Stimulated activated naive CD8-positive, alpha-beta T cell treated with anti-CD3 and anti-CD28 coated beads, Interleukin-15, Interleukin-2, amounts not matched to agents 100 U/mL and 50 U/mL, for 24 hours (primary cell): ENCODE measurements around the gene TCIRG1.
"Not testable (repeated sequence)": the region's sequence is repeated elsewhere in the genome, so short reads cannot be mapped to it uniquely, and the experiment has no call there.

Experiments
- ATAC-seq: fragments of 150-1000 bp; cut with Tn5 transposase; one replicate; pipeline ENCODE4 v1.10.0; 2021
- DNase-seq: peaks from one replicate; pipeline ENCODE4 v3.0.0; 2021

TCIRG1 gene, protein sequence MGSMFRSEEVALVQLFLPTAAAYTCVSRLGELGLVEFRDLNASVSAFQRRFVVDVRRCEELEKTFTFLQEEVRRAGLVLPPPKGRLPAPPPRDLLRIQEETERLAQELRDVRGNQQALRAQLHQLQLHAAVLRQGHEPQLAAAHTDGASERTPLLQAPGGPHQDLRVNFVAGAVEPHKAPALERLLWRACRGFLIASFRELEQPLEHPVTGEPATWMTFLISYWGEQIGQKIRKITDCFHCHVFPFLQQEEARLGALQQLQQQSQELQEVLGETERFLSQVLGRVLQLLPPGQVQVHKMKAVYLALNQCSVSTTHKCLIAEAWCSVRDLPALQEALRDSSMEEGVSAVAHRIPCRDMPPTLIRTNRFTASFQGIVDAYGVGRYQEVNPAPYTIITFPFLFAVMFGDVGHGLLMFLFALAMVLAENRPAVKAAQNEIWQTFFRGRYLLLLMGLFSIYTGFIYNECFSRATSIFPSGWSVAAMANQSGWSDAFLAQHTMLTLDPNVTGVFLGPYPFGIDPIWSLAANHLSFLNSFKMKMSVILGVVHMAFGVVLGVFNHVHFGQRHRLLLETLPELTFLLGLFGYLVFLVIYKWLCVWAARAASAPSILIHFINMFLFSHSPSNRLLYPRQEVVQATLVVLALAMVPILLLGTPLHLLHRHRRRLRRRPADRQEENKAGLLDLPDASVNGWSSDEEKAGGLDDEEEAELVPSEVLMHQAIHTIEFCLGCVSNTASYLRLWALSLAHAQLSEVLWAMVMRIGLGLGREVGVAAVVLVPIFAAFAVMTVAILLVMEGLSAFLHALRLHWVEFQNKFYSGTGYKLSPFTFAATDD

DNA sequence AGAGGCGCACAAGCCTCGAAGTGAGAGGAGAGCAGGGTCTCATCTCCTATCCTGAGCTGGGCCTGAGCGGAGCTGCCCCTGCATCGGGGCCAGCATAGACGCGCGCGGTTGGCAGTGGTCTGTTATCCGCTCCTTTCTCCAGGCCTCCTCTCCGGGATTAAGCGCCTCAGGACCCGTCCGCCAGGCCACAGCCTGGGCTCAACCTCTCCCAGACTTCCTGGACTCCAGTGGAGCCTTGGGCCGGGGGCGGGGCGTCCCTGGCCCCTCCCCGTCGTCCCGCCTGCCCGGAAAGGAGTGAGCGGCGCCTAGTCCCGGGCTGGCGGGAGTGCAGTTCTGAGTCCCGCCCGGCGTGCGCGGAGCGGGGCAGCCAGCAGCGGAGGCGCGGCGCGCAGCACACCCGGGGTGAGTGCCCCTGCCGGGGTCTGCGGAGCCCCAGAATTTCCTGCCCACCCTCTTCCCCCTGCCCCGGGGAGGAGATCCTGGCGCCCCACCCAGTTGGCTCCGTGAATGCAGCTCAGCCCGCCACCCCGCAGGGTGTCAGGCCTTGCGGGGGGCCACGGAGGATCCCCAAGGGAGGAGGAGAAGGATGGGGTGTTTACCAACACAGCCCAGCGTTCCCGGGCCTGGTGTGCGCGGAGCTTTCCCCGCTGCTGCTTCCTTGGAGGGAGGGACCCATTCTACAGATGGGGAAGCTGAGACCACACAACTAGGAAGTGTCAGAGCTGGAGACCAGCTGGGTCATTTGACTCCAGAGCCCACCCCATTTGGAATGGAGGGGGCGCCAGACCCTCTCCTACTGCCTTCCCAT, at the start of gene TCIRG1:
Gene TCIRG1, plus strand, starts transcription at position 308 of the 808 bp plus-strand sequence. CDS start 2,247 bp downstream, outside the sequence.
- ATAC-seq (peak; percentile 61), DNase-seq (peak; percentile 77)

DNA sequence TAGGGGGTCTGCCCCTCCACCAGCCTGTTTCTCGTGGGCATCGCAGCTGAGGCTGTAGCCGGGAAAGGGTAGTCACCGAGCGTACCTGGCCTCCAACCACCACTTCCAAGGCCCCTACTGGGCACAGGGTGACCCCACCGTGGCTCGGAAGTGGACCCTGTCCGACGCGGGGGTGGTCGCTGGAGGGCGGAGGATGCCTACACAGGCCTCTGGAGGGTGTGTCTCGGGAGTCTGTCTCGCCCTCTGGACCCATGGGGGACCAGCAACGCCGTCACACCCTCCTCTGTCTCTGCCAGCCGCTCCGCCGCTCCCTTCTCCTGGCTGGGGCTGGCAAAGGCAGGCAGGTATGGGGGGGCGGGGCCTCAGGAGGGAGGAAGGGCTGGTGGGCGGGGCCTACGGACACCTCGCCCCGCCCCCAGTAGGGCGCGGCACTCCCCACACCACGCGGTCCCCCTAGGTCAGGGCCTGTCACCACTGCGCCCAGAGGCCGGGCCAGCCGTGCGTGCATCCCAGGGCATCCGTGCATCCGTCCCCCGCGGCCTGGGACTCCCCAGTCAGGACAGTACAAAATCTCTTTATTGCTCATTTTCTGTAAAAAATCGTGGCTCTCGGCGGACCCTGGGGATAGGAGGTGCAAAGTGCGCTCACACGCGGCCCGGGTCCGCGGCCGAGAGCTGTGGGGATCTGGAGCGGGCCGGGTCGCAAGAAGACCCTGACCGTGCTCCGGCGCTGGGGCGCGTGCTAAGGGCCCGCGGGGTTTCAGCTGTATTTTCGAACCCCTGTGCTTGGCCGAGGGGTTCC, 48.1 kb upstream of the TCIRG1 start:
- DNase-seq, ATAC-seq: not testable (repeated sequence)

DNA sequence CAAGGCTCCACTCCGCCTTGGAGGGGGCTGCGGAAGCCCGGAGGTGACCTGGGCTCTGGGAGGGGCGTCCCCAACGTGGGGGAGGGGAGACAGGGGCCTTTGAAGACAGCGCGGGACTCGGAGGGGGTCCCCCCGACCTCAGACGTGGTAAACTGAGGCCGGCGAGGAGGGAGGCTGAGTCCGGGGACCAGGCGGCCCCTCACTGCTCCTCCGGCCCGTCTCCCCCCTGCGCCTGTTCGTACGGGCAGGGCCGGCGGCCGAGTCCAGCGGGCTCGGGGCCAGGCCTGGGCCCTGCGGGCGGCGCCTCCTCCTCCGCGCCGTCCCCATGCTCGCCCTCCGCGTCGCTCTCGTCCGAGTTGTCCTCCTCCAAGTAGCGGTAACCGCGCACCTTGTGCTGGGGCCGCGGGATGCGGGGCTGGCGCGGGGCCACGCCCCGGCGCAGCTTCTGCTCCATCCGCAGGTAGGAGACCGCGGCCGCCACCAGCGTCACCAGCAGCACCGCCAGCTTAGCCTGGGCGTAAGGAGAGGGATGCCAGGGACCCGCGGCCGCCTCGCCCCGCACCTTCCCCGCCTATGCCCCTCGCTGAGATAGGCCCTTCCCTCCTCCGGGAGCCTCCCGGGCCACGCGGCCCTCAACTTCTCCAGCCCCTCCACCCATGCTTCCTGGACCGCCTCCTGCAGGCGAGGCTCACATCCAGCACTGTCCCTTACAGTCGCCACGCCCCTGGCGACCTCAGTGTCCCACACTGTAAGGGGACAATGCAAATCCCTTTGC, 47.3 kb upstream of the TCIRG1 start:
- ATAC-seq, result not testable (repeated sequence)

DNA sequence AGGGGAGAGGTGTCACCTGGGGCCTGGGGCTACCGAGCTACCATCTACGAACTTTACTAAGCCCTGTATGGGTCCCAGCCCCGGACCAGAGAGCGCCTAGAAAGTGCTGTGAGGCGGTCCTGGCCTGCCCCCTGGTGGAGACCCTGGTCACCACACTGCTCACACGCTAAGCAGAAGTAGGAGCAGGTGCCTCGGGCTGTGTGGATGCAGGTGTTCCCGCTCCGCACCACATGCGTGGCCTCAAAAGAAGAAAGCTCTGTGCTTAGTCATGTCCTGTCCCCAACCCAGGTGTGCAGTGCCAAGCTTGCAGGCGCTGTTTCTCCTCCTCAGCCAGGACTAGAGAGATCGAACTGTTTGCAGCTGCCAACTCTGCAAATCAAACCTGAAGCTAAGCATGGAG, 45.0 kb upstream of the TCIRG1 start:
- ATAC-seq, result not testable (repeated sequence)
- peak; percentile 30 for DNase-seq

More for the DNA sequence above, 47.3 kb upstream of the TCIRG1 start:
- DNase-seq, result not testable (repeated sequence)

DNA sequence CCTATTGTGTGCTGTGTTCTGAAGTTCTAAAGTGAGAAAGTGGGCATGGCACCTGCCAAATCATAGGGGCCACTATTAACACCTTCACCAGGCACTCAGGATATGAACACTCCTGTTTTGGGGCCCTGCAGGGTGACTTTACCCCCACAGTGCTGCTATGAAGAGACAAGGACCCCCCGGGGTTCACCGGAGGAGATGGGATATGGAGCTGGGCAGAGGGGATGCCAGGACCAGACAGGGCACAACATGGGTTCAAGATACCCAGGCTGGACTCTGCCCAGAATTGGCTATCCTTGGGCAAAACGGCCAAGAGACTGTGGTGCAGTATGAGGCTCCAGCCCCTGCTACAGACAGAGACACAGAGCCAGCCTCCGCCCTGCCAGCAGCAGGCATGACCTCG, 44.4 kb upstream of the TCIRG1 start:
- ATAC-seq, result not testable (repeated sequence)

DNA sequence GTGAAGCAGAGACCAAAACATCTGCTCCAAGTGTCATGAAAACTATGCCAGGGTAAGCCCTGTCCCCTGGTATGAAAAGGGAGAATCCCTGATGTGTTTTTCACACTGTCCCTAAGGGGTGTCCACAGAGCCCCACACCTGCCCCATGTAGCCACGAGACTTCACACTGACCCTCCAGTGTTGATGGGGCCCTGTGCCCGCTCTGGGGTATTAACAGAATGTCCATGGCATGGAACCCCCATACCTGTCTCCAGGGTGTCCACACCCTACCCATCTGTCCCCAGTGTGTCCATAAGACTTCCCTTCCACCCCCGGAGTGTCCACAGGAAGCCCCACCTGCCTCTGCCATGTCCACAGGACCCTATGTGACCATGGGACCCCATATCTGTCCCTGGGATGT, 43.7 kb upstream of the TCIRG1 start:
- not testable (repeated sequence) for DNase-seq, ATAC-seq

More for the DNA sequence above, 44.4 kb upstream of the TCIRG1 start:
- DNase-seq, result not testable (repeated sequence)

DNA sequence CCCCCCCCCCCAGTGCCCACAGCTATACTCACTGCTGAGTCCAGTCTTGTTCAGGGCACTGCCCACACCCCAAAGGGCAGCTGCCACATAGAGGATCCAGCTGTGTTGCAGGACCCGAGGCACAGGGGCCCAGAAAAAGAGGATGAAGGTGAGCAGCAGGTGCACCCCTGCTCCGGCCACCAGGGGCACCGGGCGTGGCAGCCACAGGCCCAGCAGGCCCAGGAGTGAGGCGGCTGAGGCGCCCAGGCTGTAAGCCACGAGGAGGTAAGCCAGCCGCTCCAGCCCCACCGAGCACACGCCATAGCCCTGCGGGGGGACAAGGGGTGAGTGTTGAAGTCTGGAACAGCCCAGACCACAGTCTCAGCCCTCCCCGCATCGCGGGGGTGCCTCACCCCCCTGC, 43.2 kb upstream of the TCIRG1 start:
- ATAC-seq, DNase-seq: not testable (repeated sequence)

DNA sequence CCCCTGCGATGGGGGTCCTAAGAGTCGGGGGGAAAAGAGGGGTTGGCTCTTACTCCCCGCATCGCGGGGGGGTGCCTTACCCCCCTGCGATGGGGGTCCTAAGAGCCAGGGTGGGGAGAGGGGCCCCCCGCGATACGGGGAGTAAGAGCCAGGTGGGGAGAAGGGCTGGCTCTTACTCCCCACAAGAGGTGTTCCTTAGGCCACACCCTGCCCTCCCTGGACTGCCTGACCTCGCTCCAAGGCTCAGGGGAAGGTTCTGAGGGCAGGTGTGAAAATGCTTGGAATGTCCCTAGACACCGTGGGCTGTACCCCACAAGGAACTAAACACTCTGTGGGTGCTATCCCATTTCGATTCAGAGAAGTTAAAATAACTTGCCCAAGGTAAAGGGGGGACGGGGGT, 42.8 kb upstream of the TCIRG1 start:
- DNase-seq (no peak), ATAC-seq (no peak)

DNA sequence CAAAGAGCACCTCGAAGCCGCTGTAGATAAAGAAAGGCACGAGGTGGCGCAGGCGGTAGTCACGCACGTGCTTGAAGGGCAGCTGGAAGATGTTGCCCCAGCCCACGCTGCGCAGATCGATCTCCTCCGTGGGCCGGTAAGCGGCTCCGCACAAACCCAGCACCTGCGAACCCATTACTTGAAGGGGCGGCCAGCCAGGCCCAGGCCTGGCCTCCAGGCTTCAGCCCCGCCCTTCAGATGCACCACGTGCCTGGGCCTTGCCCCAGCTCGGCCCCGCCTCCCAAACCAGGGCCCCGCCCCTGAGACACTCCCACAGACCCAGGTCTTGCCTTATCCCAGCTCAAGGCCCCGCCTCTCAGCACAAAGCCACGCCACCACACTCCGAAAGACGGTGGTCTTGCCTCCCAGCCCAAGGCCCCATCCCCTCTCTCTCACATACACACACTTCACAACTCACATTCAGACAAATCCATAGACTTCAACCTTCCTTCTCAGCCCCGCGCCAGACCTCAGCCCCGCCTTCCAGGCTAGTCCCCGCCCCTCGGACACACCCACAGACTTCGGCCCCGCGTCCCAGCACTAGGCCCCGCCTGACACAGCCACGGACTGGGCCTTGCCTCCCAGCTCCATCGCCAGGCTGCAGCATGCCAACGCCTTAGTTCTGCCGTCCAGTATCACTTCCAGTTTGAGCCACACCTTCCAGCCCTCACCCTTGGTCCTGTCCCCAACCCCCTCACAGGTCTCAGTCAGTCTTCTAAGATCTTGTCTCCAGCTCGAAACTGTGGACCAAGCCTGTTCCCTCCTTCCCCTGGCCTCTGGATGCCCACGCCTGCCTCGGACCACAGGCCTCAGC, 42.0 kb upstream of the TCIRG1 start:
- ATAC-seq (peak; percentile 80), DNase-seq (peak; percentile 59)

DNA sequence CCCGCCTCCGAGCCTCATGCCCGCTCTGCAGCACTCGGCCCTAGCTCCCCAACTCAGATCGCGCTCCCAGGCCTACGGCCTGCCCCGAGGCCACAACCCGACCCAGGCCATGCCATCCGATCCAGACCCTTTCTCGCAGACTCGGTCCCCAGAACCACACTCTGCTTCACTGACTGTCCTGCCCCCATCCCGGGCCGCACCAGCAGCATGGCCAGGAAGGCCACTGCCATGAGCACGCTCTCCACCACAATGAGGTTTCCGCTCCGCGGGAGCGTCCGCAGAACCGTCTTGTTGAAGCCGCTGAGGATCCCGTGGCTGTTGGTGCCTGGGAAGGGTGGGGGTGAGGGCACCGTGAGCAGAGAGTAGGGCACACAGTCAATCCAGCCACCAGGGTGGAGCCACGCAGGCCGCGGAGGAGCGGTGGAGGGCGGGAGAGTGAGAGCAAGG, 41.3 kb upstream of the TCIRG1 start:
- ATAC-seq, result no peak
- no peak for DNase-seq

DNA sequence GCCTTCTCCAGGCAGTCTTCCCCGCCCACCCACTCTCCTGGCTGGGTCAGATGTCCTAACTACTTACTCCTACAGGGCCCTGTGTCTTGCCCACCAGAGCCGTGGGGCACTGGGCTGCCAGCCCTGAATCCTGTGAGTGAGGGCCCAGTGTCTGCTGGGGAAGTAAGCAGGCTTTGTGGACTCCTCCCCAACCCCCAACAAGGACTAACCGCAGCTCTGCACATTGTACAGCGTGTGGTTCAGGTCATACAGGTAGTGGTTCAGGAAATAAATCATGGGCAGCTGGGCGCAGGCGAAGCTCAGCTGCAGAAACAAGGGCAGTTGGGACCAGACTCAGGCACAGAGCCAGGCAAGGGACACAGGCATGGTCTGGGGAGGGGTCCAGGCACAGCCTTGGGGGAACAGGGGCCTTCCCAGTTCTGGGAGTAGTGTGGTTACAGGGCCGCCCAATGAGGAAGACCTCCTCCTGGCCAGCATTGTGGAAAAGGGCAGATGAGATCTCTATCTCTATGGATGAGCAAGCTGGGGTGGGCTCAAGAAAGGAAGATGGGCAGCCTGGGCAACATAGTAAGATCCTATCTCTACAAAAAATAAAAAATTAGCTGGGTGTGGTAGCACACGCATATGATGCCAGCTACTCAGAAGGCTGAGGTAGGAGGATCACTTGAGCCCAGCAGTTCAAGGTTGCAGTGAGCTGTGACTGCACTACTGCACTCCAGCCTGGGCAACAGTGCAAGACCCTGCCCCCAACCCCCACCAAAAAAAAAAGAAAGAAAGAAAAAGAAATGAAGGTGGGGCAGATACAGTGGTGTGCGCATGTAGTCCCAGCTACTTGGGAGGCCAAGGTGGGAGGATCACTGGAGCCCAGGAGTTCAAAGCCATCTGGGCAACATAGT, 40.4 kb upstream of the TCIRG1 start:
- DNase-seq (no peak), ATAC-seq (no peak)

DNA sequence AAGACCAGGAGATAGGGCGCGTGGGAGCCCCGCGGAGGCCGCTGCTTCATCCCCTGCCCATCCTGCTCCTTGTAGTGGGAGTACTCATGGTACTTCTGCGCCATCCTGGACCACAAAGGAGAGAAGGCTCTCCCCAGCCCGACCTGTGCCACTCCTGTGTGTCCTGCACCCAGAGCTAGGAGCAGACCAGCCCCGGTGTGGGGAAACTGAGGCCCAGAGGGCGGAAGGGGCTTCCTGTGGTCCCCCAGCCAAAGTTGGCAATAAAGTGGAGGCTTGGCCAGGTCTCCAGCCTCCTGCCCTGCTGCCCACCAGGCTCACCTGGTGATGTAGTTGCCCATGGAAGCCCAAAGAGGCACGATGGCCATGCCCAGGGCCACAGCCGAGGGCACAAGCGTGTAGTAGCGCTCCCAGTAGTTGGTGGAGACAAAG, 39.6 kb upstream of the TCIRG1 start:
- DNase-seq, result no peak
- no peak for ATAC-seq

DNA sequence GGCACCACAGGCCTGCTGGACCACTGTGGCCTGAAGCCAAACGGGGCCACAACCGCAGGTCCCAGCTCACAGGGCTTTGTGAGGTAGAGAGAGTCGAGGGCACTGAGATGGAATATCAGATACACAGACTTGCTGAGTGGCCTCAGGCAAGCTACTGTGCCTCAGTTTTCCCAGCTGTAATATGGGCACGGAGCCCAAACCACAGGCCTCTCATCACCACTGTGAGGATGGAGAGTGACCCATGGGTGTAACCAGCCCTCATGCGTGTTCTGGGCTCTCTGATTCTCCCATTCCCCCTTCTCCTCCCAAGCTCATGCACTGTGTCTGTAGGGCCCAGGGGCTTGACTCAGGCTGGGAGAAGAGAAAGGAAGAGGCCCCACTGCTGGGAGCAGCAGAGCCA, 39.1 kb upstream of the TCIRG1 start:
- no peak for DNase-seq
- ATAC-seq, result no peak

DNA sequence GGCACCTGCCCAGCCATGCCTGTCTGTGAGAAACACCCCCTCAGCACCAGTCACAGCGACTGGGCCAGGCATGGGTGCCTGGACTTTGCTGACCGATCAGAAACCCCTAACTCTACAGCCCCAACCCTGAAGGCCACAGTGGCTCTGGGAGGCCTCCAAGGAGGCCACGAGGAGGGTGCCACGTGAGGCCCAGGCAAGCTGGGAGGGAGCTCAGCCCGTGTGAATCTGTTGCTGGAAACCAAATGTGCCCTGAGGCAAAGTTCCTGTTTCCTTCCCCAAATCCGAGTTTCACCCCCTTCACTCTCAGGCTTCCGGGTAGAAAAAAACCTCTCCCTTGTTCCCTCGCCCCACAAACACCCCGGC, 36.3 kb upstream of the TCIRG1 start:
- DNase-seq (no peak), ATAC-seq (no peak)

DNA sequence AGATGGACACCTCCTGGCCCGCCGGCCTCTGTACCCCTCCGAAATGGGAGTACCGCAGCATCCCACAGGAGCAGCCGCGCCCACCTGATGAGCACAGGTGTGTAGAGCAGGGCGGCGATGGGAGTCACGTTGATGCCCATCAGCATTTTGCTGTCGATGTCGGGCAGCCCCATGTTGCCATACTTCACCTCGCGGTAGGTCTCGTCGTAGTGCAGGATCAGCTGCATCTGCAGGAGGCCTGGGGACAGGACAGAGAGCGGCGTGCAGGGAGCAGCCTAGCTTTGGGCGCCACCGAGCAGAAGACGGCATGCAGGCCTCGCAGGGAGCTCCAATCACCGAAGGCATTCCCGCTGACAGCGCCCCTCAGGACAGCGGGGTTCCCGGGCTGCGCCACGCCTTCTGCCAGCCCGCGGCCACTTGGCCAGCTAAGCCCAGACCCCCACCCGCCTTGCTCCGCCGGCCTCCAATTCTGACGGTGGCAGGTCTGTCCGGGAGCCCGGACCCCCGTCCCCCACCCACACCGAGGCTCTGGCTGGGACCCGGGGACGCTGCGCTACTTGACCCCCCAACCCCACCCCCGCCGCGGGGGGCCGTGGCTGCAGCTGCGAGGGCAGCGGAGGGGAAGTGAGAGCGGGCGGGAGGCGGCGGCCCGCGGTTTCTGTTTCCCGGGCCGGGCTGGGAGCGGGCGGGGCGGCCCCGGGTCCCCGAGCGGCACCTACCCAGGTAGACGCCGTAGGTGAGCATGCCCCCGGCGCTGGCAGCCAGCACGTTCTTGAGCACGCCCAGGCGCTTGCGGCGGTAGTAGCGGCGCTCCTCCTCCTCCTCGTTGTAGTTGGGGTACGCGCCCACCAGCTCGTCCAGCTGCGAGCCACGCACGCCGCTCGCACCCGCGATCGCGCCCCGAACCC, 35.6 kb upstream of the TCIRG1 start:
- peak; percentile 56 for ATAC-seq
- DNase-seq, result peak; percentile 51

DNA sequence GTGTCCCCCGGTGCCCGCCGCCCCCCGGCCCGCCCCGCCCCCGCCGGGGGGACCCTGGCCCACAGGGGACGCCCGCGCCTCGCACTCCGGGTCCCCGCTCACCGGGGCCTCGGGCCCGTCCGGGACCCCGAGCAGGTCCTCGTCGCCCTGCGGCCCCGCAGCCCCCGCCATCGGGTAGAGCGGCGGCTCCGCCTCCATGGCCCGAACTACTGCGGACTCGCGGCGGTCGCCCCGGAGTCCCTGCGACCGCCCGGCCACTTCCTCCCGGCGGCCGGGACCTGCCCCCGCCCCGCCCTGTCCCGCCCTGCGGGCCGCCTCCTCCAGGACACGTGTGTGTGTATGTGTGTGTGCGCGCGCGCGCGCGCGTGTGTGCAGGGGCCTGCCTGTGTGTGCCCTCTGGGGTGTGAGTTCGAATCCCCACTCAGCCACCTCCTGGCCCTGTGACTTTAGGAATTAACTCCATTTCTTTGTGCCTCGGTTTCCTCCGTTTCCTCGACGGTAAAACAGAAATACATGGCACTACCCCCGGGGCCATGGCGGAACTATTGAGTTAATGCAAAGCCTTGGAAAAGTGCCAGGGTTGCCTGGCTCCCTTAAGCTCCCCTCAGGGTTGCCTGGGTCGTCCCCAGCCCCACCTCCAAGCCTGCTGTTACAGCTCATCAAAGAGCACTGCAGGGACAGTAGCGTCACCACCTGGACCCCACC, 34.8 kb upstream of the TCIRG1 start, which contains the start of gene UNC93B1:
Gene UNC93B1, minus strand, starts transcription at position 252 of the 705 bp plus-strand sequence. Its CDS starts 54 bp downstream, at position 198.
- peak; percentile 89 for DNase-seq
- peak; percentile 93 for ATAC-seq
